ENCODE results near the gene CKM.

GRCh38 chr19:45349126-45349415 lies 26.4 kb upstream of the CKM start:
- no peak for TF ChIP-seq CTCF (IDR thresholded peaks at IDR 0.05)
- TF ChIP-seq POLR2A (IDR thresholded peaks at IDR 0.05), result no peak
